Measurements from ENCODE around the gene CETN1.

The CETN1 gene

DNA sequence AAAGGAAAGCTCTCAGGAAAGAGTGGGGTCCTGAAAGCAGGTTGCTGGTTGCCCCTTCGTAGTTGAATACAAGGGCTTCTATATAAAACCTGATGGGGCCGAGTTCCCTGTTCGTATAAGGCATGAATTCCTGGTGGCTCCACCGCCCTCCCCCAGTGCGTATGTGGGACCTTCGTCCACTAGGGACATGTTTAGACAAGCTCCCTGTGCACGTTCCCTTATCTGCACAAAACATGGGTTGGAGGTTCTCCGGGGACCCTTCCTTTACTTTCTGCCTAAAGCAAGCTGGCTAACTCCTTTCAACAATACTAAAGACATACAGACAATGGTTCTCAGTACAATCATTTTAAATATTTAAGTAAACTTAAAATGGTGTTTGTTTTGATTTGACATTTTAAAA, 24.6 kb downstream of the CETN1 start:
- Histone ChIP-seq H3K4me1 (ENCODE audit: control insufficient read depth, insufficient read depth, low read length) (no peaks in the 10 kb centered on the region), H3K9me3 (ENCODE audit: control insufficient read depth, low read length) (no peaks in the 10 kb centered on the region), H3K27ac (ENCODE audit: insufficient read depth, low read depth, low read length, poor library complexity, severe bottlenecking) (no peak overlapping the region), H3K4me3 (ENCODE audit: insufficient read depth, low read depth, low read length) (no peak overlapping the region), H3K27me3 (ENCODE audit: control insufficient read depth, insufficient read depth, low read length, poor library complexity, severe bottlenecking) (no peaks in the 10 kb centered on the region), H3K36me3 (ENCODE audit: control insufficient read depth, insufficient read depth, low read length) (no peaks in the 10 kb centered on the region)
- WGBS, 2 experiments, result 94% methylated on average over 8 of the region's 8 CpGs

DNA sequence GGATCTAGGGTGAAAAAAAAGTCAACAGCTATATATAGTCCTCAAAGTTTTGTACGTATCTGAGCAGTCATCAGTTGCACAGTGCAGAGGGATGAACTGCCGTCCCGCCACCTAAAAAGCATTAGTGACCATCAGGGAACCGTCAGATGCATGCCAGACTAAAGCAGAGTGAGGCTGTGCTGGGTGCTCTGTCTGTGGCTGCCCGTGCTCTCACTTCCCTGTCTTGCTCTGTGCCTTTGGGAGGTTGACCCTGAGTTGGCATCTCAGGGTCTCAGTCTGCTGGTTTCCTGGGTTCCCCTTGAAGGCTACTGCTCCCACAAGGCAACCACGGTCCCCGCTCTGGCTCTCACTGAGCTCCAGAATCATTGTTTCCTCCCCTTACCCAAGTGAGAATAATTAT, 27.8 kb downstream of the CETN1 start:
- H3K36me3 ChIP-seq (ENCODE audit: control insufficient read depth, insufficient read depth, low read length), result no peaks in the 10 kb centered on the region
- H3K27me3 ChIP-seq (ENCODE audit: control insufficient read depth, insufficient read depth, low read length, poor library complexity, severe bottlenecking), result no peaks in the 10 kb centered on the region
- no peaks in the 10 kb centered on the region for H3K4me1 ChIP-seq (ENCODE audit: control insufficient read depth, insufficient read depth, low read length)
- H3K9me3 ChIP-seq (ENCODE audit: control insufficient read depth, low read length), result no peaks in the 10 kb centered on the region
- no peak overlapping the region for H3K4me3 ChIP-seq (ENCODE audit: insufficient read depth, low read depth, low read length)
- WGBS, 2 experiments, result 95% methylated on average over 7 of the region's 7 CpGs
- H3K27ac ChIP-seq (ENCODE audit: insufficient read depth, low read depth, low read length, poor library complexity, severe bottlenecking), result no peak overlapping the region

DNA sequence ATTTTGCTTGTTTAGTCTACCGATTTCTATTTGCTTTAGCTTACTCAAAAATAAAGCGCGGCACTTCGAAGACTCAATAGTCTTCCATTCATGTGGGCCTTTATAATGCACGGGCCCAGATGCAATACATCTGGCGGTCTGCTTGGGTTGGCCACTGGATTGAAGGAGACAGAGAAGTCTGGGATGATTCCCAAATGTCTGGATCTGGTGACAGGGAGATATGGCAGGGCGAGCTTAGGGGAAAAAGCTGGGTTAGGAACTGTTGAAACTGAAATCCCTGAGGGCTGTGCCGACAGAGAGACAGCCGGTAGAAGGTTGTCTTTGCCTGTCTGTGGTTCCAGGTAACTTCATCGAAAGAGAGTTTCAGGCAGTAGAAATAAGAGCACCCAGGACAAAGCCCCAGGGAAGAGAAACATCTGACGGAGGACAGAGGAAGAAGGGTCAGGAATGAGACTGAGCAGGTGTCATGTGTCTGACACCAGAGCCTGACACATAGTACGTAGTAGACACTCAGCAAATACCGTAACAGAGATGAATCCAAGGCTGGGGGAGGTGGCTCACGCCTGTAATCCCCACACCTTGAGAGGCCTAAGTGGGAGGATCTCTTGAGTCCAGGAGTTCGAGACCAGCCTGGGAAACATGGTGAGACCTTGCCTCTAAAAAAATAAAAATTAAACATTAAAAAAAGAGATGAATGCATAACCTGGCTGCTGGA, 30.2 kb downstream of the CETN1 start:
- H3K36me3 ChIP-seq (ENCODE audit: control insufficient read depth, insufficient read depth, low read length), result no peaks in the 10 kb centered on the region
- H3K9me3 ChIP-seq (ENCODE audit: control insufficient read depth, low read length), result no peaks in the 10 kb centered on the region
- no peaks in the 10 kb centered on the region for H3K27me3 ChIP-seq (ENCODE audit: control insufficient read depth, insufficient read depth, low read length, poor library complexity, severe bottlenecking)
- 88 to 89% methylated on average over 15 of the region's 15 CpGs for WGBS, 2 experiments
- H3K4me1 ChIP-seq (ENCODE audit: control insufficient read depth, insufficient read depth, low read length), result no peaks in the 10 kb centered on the region
- H3K4me3 ChIP-seq (ENCODE audit: insufficient read depth, low read depth, low read length), result no peak overlapping the region
- H3K27ac ChIP-seq (ENCODE audit: insufficient read depth, low read depth, low read length, poor library complexity, severe bottlenecking), result no peak overlapping the region

DNA sequence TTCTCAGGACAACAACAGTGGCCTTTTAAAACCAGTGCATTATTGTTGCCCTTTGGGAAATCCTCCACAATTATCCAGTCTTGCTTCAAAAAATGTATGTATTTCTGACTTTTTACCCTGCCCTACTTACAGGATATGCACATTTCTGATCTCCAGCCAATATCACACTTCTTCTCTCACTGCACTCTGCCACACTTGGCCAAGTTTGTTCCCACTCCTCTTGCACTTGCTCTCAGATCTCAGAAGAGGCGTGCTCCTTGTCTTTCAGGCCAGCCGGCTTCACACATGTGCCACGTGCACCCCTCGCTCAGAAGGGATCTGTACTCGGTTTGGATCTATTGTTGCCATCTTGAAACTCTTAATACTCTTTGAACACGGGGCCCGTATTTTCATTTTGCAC, 32.0 kb downstream of the CETN1 start:
- H3K27ac ChIP-seq (ENCODE audit: insufficient read depth, low read depth, low read length, poor library complexity, severe bottlenecking), result no peak overlapping the region
- no peaks in the 10 kb centered on the region for H3K9me3 ChIP-seq (ENCODE audit: control insufficient read depth, low read length)
- H3K27me3 ChIP-seq (ENCODE audit: control insufficient read depth, insufficient read depth, low read length, poor library complexity, severe bottlenecking), result no peaks in the 10 kb centered on the region
- H3K36me3 ChIP-seq (ENCODE audit: control insufficient read depth, insufficient read depth, low read length), result no peaks in the 10 kb centered on the region
- 93 to 95% methylated on average over 7 of the region's 7 CpGs for WGBS, 2 experiments
- H3K4me1 ChIP-seq (ENCODE audit: control insufficient read depth, insufficient read depth, low read length), result no peaks in the 10 kb centered on the region
- no peak overlapping the region for H3K4me3 ChIP-seq (ENCODE audit: insufficient read depth, low read depth, low read length)

GRCh38 chr18:614193-614592, 34.0 kb downstream of the CETN1 start:
- Histone ChIP-seq H3K4me3 (ENCODE audit: insufficient read depth, low read depth, low read length) (no peak overlapping the region), H3K4me1 (ENCODE audit: control insufficient read depth, insufficient read depth, low read length) (no peaks in the 10 kb centered on the region)

DNA sequence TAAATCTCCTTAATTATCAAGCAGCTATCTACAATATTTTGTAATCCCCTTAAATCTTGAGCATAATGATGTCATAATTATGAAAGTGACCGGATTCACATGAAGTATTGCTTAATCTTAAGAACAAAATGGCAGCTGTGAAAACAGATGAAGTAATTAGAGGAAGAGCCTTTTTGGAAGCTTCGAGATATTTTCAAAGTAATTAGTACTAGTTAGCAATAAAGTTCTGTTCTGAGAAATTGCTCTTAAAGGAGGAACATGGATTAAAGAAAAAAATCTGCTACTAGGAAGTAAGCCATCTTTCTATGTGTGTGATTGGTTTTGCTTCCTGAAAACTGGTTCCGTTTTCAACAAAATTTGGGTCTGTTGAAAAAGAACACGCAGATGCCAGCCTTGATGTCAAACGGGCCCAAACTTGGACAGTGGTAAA, 34.9 kb downstream of the CETN1 start:
- Histone ChIP-seq H3K27me3 (ENCODE audit: control insufficient read depth, insufficient read depth, low read length, poor library complexity, severe bottlenecking) (no peaks in the 10 kb centered on the region), H3K27ac (ENCODE audit: insufficient read depth, low read depth, low read length, poor library complexity, severe bottlenecking) (no peak overlapping the region), H3K4me3 (ENCODE audit: insufficient read depth, low read depth, low read length) (no peak overlapping the region), H3K36me3 (ENCODE audit: control insufficient read depth, insufficient read depth, low read length) (no peaks in the 10 kb centered on the region), H3K4me1 (ENCODE audit: control insufficient read depth, insufficient read depth, low read length) (no peaks in the 10 kb centered on the region), H3K9me3 (ENCODE audit: control insufficient read depth, low read length) (no peaks in the 10 kb centered on the region)
- 89 to 93% methylated on average over 5 of the region's 5 CpGs for whole genome bisulfite sequencing, 2 experiments

More at GRCh38 chr18:614193-614592, 34.0 kb downstream of the CETN1 start:
- Histone ChIP-seq H3K36me3 (ENCODE audit: control insufficient read depth, insufficient read depth, low read length) (no peaks in the 10 kb centered on the region), H3K9me3 (ENCODE audit: control insufficient read depth, low read length) (no peaks in the 10 kb centered on the region), H3K27ac (ENCODE audit: insufficient read depth, low read depth, low read length, poor library complexity, severe bottlenecking) (no peak overlapping the region), H3K27me3 (ENCODE audit: control insufficient read depth, insufficient read depth, low read length, poor library complexity, severe bottlenecking) (no peaks in the 10 kb centered on the region)
- no CpG with 5 or more reads among the region's 1 CpG for WGBS, 2 experiments

DNA sequence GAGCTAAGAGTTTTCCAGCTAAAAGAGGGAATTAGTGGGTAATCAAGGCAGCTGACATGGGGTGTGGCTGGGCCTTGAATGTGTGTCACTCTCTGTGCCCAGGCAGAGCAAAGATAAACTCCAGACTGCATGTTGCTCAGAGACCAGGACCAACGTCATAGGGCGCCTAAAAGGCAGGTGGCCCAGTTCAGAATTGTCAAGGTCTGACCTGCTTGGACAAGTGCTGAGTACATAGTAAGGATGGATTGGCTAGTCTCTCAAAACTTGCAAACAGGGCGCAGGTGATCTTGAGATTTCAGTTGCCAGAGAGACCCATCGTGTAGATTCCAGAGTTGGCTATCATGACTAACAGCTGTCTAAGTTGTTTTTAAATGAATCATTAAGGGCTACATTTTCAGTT, 35.6 kb downstream of the CETN1 start:
- Histone ChIP-seq H3K27me3 (ENCODE audit: control insufficient read depth, insufficient read depth, low read length, poor library complexity, severe bottlenecking) (no peaks in the 10 kb centered on the region), H3K4me3 (ENCODE audit: insufficient read depth, low read depth, low read length) (no peak overlapping the region), H3K27ac (ENCODE audit: insufficient read depth, low read depth, low read length, poor library complexity, severe bottlenecking) (no peak overlapping the region), H3K9me3 (ENCODE audit: control insufficient read depth, low read length) (no peaks in the 10 kb centered on the region), H3K4me1 (ENCODE audit: control insufficient read depth, insufficient read depth, low read length) (no peaks in the 10 kb centered on the region), H3K36me3 (ENCODE audit: control insufficient read depth, insufficient read depth, low read length) (no peaks in the 10 kb centered on the region)
- 89 to 94% methylated on average over 4 of the region's 4 CpGs for WGBS, 2 experiments

- WGBS, 2 experiments, result 21 to 31% methylated on average over 3 of the region's 4 CpGs
- Histone ChIP-seq H3K4me1 (ENCODE audit: control insufficient read depth, insufficient read depth, low read length) (no peaks in the 10 kb centered on the region), H3K36me3 (ENCODE audit: control insufficient read depth, insufficient read depth, low read length) (no peaks in the 10 kb centered on the region), H3K27me3 (ENCODE audit: control insufficient read depth, insufficient read depth, low read length, poor library complexity, severe bottlenecking) (no peaks in the 10 kb centered on the region), H3K9me3 (ENCODE audit: control insufficient read depth, low read length) (no peaks in the 10 kb centered on the region), H3K27ac (ENCODE audit: insufficient read depth, low read depth, low read length, poor library complexity, severe bottlenecking) (no peak overlapping the region), H3K4me3 (ENCODE audit: insufficient read depth, low read depth, low read length) (no peak overlapping the region)
These were observed 36.3 kb downstream of the CETN1 start for GRCh38 chr18:616380-616995.

DNA sequence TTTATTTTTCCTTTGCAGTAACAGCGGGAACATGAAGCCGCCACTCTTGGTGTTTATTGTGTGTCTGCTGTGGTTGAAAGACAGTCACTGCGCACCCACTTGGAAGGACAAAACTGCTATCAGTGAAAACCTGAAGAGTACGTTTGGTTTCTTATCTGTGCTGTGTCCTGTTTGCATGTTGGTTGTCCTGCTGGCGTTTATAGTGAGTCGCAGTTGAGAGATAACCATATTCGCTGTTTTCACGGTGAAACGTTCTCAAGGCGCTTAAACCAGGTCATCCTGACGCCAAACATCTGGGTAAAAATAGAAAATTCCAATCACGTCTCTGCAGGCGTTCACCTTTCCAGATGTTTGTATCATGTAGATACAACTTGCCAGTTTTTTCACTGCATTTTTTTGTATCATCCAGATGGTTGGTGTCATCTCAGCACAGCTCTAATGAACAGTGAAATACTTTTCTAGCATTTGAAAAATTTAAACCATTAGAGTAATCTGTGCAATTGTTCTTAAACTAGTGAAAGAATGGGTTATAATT, 37.9 kb downstream of the CETN1 start:
- H3K27me3 ChIP-seq (ENCODE audit: control insufficient read depth, insufficient read depth, low read length, poor library complexity, severe bottlenecking), result no peaks in the 10 kb centered on the region
- WGBS, 2 experiments, result 93 to 95% methylated on average over 13 of the region's 13 CpGs
- H3K4me3 ChIP-seq (ENCODE audit: insufficient read depth, low read depth, low read length), result no peak overlapping the region
- no peaks in the 10 kb centered on the region for H3K4me1 ChIP-seq (ENCODE audit: control insufficient read depth, insufficient read depth, low read length)
- H3K27ac ChIP-seq (ENCODE audit: insufficient read depth, low read depth, low read length, poor library complexity, severe bottlenecking), result no peak overlapping the region
- no peaks in the 10 kb centered on the region for H3K36me3 ChIP-seq (ENCODE audit: control insufficient read depth, insufficient read depth, low read length)
- H3K9me3 ChIP-seq (ENCODE audit: control insufficient read depth, low read length), result no peaks in the 10 kb centered on the region

GRCh38 chr18:618618-619017, 38.4 kb downstream of the CETN1 start:
- Histone ChIP-seq H3K27ac (ENCODE audit: insufficient read depth, low read depth, low read length, poor library complexity, severe bottlenecking) (no peak overlapping the region), H3K9me3 (ENCODE audit: control insufficient read depth, low read length) (no peaks in the 10 kb centered on the region), H3K4me1 (ENCODE audit: control insufficient read depth, insufficient read depth, low read length) (no peaks in the 10 kb centered on the region), H3K4me3 (ENCODE audit: insufficient read depth, low read depth, low read length) (no peak overlapping the region), H3K27me3 (ENCODE audit: control insufficient read depth, insufficient read depth, low read length, poor library complexity, severe bottlenecking) (no peaks in the 10 kb centered on the region), H3K36me3 (ENCODE audit: control insufficient read depth, insufficient read depth, low read length) (no peaks in the 10 kb centered on the region)
- 89 to 94% methylated on average over 5 of the region's 5 CpGs for WGBS, 2 experiments
